ENCODE results near the gene SLX9.

- no peak for TF ChIP-seq CTCF (IDR thresholded peaks at IDR 0.05; ENCODE audit: low read depth, low read length, poor library complexity, severe bottlenecking)
- no peak for TF ChIP-seq EZH2phosphoT487 (IDR thresholded peaks at IDR 0.05; ENCODE audit: borderline replicate concordance, low read length)
Measured at GRCh38 chr21:44893948-44894656, 45.7 kb upstream of the SLX9 start.
